GM23338 (cell line): ENCODE measurements around the gene GPR78. TPM values are rescaled to one million over a fixed set of nuclear protein-coding genes. Genes with fewer than 3 reads are reported as not detected.

Source experiments
- ATAC-seq: fragments of 200-7000 bp; cut with Tn5 transposase; 3 replicates; pipeline ENCODE4 v1.9.1; 2020
- DNase-seq: peaks from one replicate; pipeline ENCODE4 v3.0.0-alpha.2; 2015; ENCODE audit warnings: low spot score
- H2AFZ ChIP-seq: fragments of 200-600 bp; sonication (generic); 2 replicates; pipeline ENCODE4 v1.8.0; 2016; ENCODE audit warnings: antibody characterized with exemption, mild to moderate bottlenecking, moderate library complexity
- H3F3A ChIP-seq: fragments of 200-600 bp; sonication (generic); replicated peaks from 2 replicates; pipeline ENCODE4 v1.8.0; 2017; ENCODE audit warnings: antibody characterized with exemption, mixed run types, low read depth
- H3K27ac ChIP-seq: fragments of 200-600 bp; sonication (generic); 2 replicates; pipeline ENCODE4 v1.6.1; 2016; ENCODE audit warnings: low read depth
- H3K27me3 ChIP-seq: fragments of 200-600 bp; sonication (generic); 2 replicates; pipeline ENCODE4 v1.8.0; 2016; ENCODE audit warnings: mild to moderate bottlenecking, mixed run types, moderate library complexity; ENCODE audit not compliant: insufficient read depth
- H3K36me3 ChIP-seq: fragments of 200-600 bp; sonication (generic); 2 replicates; pipeline ENCODE4 v1.8.0; 2016; ENCODE audit warnings: mild to moderate bottlenecking; ENCODE audit not compliant: insufficient read depth
- H3K4me1 ChIP-seq: fragments of 200-600 bp; sonication (generic); 2 replicates; pipeline ENCODE4 v1.8.0; 2016; ENCODE audit warnings: mild to moderate bottlenecking, moderate library complexity; ENCODE audit not compliant: insufficient read depth
- H3K4me2 ChIP-seq: fragments of 200-600 bp; sonication (generic); 2 replicates; pipeline ENCODE4 v1.7.1; 2017; ENCODE audit warnings: mixed run types
- H3K4me3 ChIP-seq: fragments of 200-600 bp; sonication (generic); 2 replicates; pipeline ENCODE4 v1.6.1; 2016; ENCODE audit warnings: mixed run types
- H3K79me2 ChIP-seq: fragments of 200-600 bp; sonication (generic); replicated peaks from 2 replicates; pipeline ENCODE4 v1.8.0; 2017; ENCODE audit warnings: mild to moderate bottlenecking; ENCODE audit not compliant: insufficient read depth
- H3K9me2 ChIP-seq: fragments of 200-600 bp; sonication (generic); 2 replicates; pipeline ENCODE4 v1.8.0; 2017; ENCODE audit not compliant: insufficient read depth
- H4K20me1 ChIP-seq: fragments of 200-600 bp; sonication (generic); replicated peaks from 2 replicates; pipeline ENCODE4 v1.8.0; 2017; ENCODE audit warnings: mild to moderate bottlenecking; ENCODE audit not compliant: insufficient read depth
- H3K27ac Mint-ChIP-seq: 2 replicates; pipeline ENCODE4 v1.8.0; 2020; ENCODE audit warnings: inconsistent platforms, mild to moderate bottlenecking, moderate library complexity, mixed read lengths
- H3K27me3 Mint-ChIP-seq: 3 replicates; pipeline ENCODE4 v1.8.0; 2022; ENCODE audit warnings: low read depth, mild to moderate bottlenecking, moderate library complexity, mixed read lengths, inconsistent platforms; ENCODE audit not compliant: insufficient read depth, poor library complexity
- H3K36me3 Mint-ChIP-seq: 3 replicates; pipeline ENCODE4 v1.8.0; 2021; ENCODE audit warnings: low read depth, mild to moderate bottlenecking, inconsistent platforms, moderate library complexity, mixed read lengths
- H3K4me1 Mint-ChIP-seq: 3 replicates; pipeline ENCODE4 v1.8.0; 2020; ENCODE audit warnings: mild to moderate bottlenecking, inconsistent platforms, mixed read lengths
- H3K4me3 Mint-ChIP-seq: 3 replicates; pipeline ENCODE4 v1.8.0; 2021; ENCODE audit warnings: moderate library complexity, mild to moderate bottlenecking, inconsistent platforms, mixed read lengths
- H3K9me3 Mint-ChIP-seq: 3 replicates; pipeline ENCODE4 v1.8.0; 2020; ENCODE audit warnings: moderate library complexity, mild to moderate bottlenecking, inconsistent platforms, mixed read lengths
- CTCF ChIP-seq, 2 experiments: fragments of 200-600 bp in 1 of 2; sonication (generic) in 1 of 2; conservative IDR thresholded peaks; 2 replicates each; pipeline versions ENCODE4 v1.5.1 to v1.6.1; 2016 to 2017; ENCODE audit warnings: antibody characterized with exemption in 2 of 2, low read depth in 2 of 2, mild to moderate bottlenecking in 2 of 2, moderate library complexity in 1 of 2
- EZH2 ChIP-seq: fragments of 200-600 bp; sonication (generic); IDR thresholded peaks from one replicate; pipeline ENCODE4 v1.8.0; 2017; ENCODE audit warnings: antibody characterized with exemption, mild to moderate bottlenecking, low read depth; ENCODE audit not compliant: unreplicated experiment
- JUNB ChIP-seq: IDR thresholded peaks from one replicate; pipeline ENCODE4 v1.6.1; 2016; ENCODE audit warnings: antibody characterized with exemption; ENCODE audit not compliant: unreplicated experiment
- NANOG ChIP-seq: IDR thresholded peaks from 2 replicates; pipeline ENCODE4 v1.6.1; 2016; ENCODE audit warnings: antibody characterized with exemption, borderline replicate concordance
- ZNF331 ChIP-seq: fragments of 250-450 bp; sonication (Bioruptor Pico); IDR thresholded peaks from 2 replicates; pipeline ENCODE4 v1.5.0; 2020; ENCODE audit warnings: low read depth, mild to moderate bottlenecking, moderate library complexity
- polyA plus RNA-seq: library from polyadenylated mRNA; unstranded; fragments of >200 nt; fragmentation: Nextera tagmentation; extraction: Ambion mirVana; gene quantifications from 2 replicates; pipeline ENCODE4 v1.2.1, GENCODE V29; 2016
- total RNA-seq: library from RNA; depleted of rRNA; stranded (reverse); fragments of >200 nt; shearing (Covaris generic); gene quantifications from 2 replicates; pipeline ENCODE4 v1.2.3, GENCODE V29; 2014
- TF ChIP-seq, protein P1 (sequence below): fragments of 250-450 bp; sonication (Bioruptor Pico); IDR thresholded peaks from 2 replicates; pipeline ENCODE4 v1.5.0; 2020; ENCODE audit warnings: mild to moderate bottlenecking, moderate library complexity

GPR78 gene
- total and polyA plus RNA-seq, 2 experiments from 2014 or later = 0.82 to 2.7 TPM

DNA sequence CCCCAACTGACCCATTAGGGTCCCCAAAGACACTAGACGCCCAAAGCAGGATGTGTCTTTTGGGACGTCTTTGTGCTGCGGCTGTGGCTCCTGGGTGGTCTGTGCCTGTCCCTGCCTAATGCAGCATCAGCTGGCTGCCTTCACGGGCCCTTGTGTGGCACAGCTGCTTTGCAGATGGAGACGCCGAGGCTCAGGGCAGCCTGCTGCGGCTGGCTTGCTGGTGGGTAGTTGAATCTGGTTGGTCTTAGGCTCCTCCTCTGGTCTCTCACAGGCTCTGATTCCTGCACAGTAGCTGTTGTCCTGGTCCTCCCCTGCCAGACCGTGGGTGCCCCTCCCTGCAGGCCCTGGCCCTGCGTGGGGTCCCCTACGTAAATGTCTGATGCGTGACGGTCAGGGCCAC is 20.5 kb downstream of the GPR78 start (continued):
- TF ChIP-seq, protein P1, sequence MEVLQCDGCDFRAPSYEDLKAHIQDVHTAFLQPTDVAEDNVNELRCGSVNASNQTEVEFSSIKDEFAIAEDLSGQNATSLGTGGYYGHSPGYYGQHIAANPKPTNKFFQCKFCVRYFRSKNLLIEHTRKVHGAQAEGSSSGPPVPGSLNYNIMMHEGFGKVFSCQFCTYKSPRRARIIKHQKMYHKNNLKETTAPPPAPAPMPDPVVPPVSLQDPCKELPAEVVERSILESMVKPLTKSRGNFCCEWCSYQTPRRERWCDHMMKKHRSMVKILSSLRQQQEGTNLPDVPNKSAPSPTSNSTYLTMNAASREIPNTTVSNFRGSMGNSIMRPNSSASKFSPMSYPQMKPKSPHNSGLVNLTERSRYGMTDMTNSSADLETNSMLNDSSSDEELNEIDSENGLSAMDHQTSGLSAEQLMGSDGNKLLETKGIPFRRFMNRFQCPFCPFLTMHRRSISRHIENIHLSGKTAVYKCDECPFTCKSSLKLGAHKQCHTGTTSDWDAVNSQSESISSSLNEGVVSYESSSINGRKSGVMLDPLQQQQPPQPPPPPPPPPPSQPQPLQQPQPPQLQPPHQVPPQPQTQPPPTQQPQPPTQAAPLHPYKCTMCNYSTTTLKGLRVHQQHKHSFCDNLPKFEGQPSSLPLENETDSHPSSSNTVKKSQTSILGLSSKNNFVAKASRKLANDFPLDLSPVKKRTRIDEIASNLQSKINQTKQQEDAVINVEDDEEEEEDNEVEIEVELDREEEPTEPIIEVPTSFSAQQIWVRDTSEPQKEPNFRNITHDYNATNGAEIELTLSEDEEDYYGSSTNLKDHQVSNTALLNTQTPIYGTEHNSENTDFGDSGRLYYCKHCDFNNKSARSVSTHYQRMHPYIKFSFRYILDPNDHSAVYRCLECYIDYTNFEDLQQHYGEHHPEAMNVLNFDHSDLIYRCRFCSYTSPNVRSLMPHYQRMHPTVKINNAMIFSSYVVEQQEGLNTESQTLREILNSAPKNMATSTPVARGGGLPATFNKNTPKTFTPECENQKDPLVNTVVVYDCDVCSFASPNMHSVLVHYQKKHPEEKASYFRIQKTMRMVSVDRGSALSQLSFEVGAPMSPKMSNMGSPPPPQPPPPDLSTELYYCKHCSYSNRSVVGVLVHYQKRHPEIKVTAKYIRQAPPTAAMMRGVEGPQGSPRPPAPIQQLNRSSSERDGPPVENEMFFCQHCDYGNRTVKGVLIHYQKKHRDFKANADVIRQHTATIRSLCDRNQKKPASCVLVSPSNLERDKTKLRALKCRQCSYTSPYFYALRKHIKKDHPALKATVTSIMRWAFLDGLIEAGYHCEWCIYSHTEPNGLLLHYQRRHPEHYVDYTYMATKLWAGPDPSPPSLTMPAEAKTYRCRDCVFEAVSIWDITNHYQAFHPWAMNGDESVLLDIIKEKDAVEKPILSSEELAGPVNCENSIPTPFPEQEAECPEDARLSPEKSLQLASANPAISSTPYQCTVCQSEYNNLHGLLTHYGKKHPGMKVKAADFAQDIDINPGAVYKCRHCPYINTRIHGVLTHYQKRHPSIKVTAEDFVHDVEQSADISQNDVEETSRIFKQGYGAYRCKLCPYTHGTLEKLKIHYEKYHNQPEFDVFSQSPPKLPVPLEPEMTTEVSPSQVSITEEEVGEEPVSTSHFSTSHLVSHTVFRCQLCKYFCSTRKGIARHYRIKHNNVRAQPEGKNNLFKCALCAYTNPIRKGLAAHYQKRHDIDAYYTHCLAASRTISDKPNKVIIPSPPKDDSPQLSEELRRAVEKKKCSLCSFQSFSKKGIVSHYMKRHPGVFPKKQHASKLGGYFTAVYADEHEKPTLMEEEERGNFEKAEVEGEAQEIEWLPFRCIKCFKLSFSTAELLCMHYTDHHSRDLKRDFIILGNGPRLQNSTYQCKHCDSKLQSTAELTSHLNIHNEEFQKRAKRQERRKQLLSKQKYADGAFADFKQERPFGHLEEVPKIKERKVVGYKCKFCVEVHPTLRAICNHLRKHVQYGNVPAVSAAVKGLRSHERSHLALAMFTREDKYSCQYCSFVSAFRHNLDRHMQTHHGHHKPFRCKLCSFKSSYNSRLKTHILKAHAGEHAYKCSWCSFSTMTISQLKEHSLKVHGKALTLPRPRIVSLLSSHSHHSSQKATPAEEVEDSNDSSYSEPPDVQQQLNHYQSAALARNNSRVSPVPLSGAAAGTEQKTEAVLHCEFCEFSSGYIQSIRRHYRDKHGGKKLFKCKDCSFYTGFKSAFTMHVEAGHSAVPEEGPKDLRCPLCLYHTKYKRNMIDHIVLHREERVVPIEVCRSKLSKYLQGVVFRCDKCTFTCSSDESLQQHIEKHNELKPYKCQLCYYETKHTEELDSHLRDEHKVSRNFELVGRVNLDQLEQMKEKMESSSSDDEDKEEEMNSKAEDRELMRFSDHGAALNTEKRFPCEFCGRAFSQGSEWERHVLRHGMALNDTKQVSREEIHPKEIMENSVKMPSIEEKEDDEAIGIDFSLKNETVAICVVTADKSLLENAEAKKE (CRISPR knock-in tag) = no peak

DNA sequence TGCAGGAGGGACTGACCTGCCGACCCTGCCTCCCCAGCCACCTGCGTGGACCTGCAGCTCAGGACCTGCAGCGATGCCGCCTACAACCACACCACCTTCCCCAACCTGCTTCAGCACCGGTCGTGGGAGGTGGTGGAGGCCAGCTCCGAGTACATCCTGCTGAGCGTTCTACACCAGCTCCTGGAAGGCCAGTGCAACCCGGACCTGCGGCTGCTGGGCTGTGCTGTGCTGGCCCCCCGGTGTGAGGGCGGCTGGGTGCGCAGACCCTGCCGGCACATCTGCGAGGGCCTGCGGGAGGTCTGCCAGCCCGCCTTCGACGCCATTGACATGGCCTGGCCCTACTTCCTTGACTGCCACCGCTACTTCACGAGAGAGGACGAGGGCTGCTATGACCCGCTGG is 20.9 kb downstream of the GPR78 start:
- Histone ChIP-seq H2AFZ (no peak overlapping the region), H3K36me3 (no peaks in the 10 kb centered on the region; the same call in 1 of the 2 replicates)
- H3K4me1 Mint-ChIP-seq = no peaks in the 10 kb centered on the region; the same call in 1 of the 3 replicates
- TF ChIP-seq, protein P1 (CRISPR knock-in tag) = no peak
- TF ChIP-seq EZH2 (no peak), CTCF (conservative IDR thresholded peaks at IDR 0.05; ENCODE audit: low read depth in 2 of 2) (no peak), JUNB (no peak), ZNF331 (CRISPR knock-in tag) (no peak), NANOG (no peak)

More for the DNA sequence above, 20.9 kb downstream of the GPR78 start:
- Histone ChIP-seq H3K4me3 (no peak overlapping the region), H3K27ac (no peak overlapping the region), H3F3A (no peaks in the 10 kb centered on the region), H3K4me1 (no peaks in the 10 kb centered on the region), H3K79me2 (0 out of 2 replicates have a peak, but pooled peaks cover 2% of the 10 kb centered on the region), H3K9me2 (no peaks in the 10 kb centered on the region), H4K20me1 (no peaks in the 10 kb centered on the region), H3K27me3 (no peaks in the 10 kb centered on the region), H3K4me2 (no peak overlapping the region)
- Mint-ChIP-seq H3K4me3 (no peak overlapping the region), H3K9me3 (no peaks in the 10 kb centered on the region), H3K36me3 (peaks cover 6% of the 10 kb centered on the region), H3K27ac (no peak overlapping the region), H3K27me3 (peaks cover 1% of the 10 kb centered on the region)
- ATAC-seq (no peak), DNase-seq (no peak)
